Urinary bladder (tissue), 4 donors: ENCODE data around the gene B4GALNT1. TPM values are rescaled to one million over a fixed set of nuclear protein-coding genes. Genes with fewer than 3 reads are reported as not detected.
"Not testable (repeated sequence)": the region's sequence is repeated elsewhere in the genome, so short reads cannot be mapped to it uniquely, and the experiment has no call there.

ENCODE experiments used
- DNase-seq: peaks from one replicate; pipeline ENCODE4 v3.0.0-alpha.2; 2015; ENCODE audit errors: extremely low spot score
- H3K27ac ChIP-seq: one replicate; pipeline ENCODE4 v1.5.1; 2013; ENCODE audit warnings: low read depth, mild to moderate bottlenecking, moderate library complexity
- H3K36me3 ChIP-seq: one replicate; pipeline ENCODE4 v1.6.1; 2013; ENCODE audit warnings: mild to moderate bottlenecking, moderate library complexity; ENCODE audit not compliant: insufficient read depth
- H3K4me1 ChIP-seq: one replicate; pipeline ENCODE4 v1.6.1; 2013; ENCODE audit warnings: mild to moderate bottlenecking, moderate library complexity; ENCODE audit not compliant: insufficient read depth
- H3K4me3 ChIP-seq: one replicate; pipeline ENCODE4 v1.5.1; 2013; ENCODE audit warnings: low read depth, low read length
- WGBS: extraction: QIAGEN DNeasy Blood & Tissue Kit; methylation state at CpG from one replicate; pipeline ENCODE4 v1.1.7; 2013; 5-methylcytosine and 5-hydroxymethylcytosine counted together
- polyA plus RNA-seq: library from polyadenylated mRNA; stranded (reverse); fragments of 200-250 nt; gene quantifications from one replicate; pipeline ENCODE4 v1.2.3, GENCODE V29; 2013
- total RNA-seq: library from RNA; depleted of rRNA; stranded (reverse); fragments of >200 nt; gene quantifications from one replicate; pipeline ENCODE4 v1.2.3, GENCODE V29; 2014
- donor health status: healthy with polysubstance abuse.
- donor health status: healthy.

Gene B4GALNT1
- total RNA-seq, result 3.6 TPM
- polyA plus RNA-seq, result 2.7 TPM

DNA sequence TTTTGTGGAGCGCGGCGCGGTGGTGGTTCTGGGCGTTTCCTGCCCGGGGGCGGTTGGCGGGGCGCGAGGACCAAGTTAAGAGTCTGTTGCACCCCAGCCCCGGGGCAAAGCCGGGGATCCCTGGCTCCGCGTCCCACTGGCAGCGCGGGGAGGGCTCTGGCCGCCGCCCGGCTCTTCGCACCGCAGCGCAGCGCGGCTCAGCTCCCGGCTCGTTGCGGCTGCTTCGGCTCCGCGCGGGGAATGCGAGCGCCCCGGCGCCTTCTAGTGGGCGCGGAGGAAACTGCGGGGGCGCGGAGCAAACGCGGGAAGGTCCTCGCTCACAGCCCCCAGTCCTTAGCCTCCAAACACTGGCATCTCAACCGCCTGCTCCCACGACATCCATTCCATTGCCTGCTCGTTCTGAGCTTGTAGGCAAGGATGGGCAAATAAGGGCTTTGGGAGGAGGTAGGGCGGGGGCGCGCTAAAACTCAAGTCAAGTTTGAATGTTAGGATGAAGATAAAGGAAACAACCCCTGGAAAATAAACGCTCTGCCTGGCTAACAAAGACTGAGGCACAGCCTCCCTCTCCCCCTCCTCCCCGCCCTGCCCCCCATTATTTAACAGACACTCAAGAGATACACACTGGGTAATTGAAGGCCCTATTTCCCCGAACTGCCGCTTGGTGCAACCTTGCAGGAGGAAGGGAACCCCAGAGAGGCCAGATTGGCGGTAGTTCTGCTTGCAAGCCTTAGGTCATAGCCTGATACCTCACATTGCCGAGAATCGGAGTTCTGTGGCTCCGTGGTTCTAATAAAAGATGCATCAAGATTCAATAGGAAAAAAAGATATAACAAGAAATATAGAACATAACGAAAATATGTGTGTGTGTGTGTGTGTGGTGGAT lies at the start of gene B4GALNT1:
Gene B4GALNT1 (minus strand): TSS at position 244 of the 883 bp plus-strand sequence. CDS start 1,069 bp downstream, outside the sequence.
- no peak within 1 kb of the TSS for H3K27ac ChIP-seq
- peaks cover 2% of the 10 kb centered on the region for H3K4me1 ChIP-seq
- H3K4me3 ChIP-seq, result peak within 1 kb of the TSS; percentile 39
- H3K36me3 ChIP-seq, result no peaks in the 10 kb centered on the region
- WGBS, result 2% methylated on average over 58 of the region's 58 CpGs
- no peak for DNase-seq

DNA sequence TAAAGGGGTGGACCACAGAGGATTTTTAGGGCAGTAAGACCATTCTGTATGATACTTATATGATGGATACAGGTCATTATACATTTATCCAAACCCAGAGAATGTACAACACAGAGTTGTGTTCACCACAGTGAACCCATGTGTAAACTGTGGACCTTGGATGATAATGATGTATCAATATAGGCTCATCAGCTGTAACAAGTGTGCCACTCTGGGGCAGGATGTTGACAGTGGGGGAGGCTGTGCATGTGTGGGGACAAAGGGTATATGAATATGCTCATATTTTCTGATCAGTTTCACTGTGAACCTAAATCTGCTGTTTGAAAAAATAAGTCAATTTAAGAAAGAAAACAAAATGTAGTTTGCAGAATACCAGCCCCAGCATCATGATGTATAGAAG lies 46.7 kb upstream of the B4GALNT1 start:
- H3K4me3 ChIP-seq, result no peak overlapping the region
- H3K27ac ChIP-seq, result no peak overlapping the region
- no peaks in the 10 kb centered on the region for H3K4me1 ChIP-seq
- no peak for DNase-seq
- H3K36me3 ChIP-seq, result no peaks in the 10 kb centered on the region

- whole genome bisulfite sequencing, result 88% methylated on average over 9 of the region's 9 CpGs
- H3K27ac ChIP-seq, H3K4me1 ChIP-seq, DNase-seq, H3K36me3 ChIP-seq, H3K4me3 ChIP-seq: not testable (repeated sequence)
Measured at GRCh38 chr12:57677947-57678346, 44.9 kb upstream of the B4GALNT1 start.

GRCh38 chr12:57674691-57675090 lies 41.7 kb upstream of the B4GALNT1 start:
- no peak overlapping the region for H3K27ac ChIP-seq
- no peak for DNase-seq
- H3K36me3 ChIP-seq, result no peaks in the 10 kb centered on the region
- 91% methylated on average over 29 of the region's 29 CpGs for WGBS
- no peaks in the 10 kb centered on the region for H3K4me1 ChIP-seq
- no peak overlapping the region for H3K4me3 ChIP-seq

GRCh38 chr12:57672801-57673200 lies 39.8 kb upstream of the B4GALNT1 start:
- H3K4me3 ChIP-seq, result no peak overlapping the region
- WGBS, result 78% methylated on average over 6 of the region's 6 CpGs
- no peaks in the 10 kb centered on the region for H3K4me1 ChIP-seq
- H3K27ac ChIP-seq, result no peak overlapping the region
- no peaks in the 10 kb centered on the region for H3K36me3 ChIP-seq
- DNase-seq, result no peak

- H3K4me3 ChIP-seq, H3K36me3 ChIP-seq, DNase-seq, H3K4me1 ChIP-seq, H3K27ac ChIP-seq: not testable (repeated sequence)
- WGBS, result 92% methylated on average over 3 of the region's 3 CpGs
Measured at GRCh38 chr12:57671811-57672210, 38.8 kb upstream of the B4GALNT1 start.

DNA sequence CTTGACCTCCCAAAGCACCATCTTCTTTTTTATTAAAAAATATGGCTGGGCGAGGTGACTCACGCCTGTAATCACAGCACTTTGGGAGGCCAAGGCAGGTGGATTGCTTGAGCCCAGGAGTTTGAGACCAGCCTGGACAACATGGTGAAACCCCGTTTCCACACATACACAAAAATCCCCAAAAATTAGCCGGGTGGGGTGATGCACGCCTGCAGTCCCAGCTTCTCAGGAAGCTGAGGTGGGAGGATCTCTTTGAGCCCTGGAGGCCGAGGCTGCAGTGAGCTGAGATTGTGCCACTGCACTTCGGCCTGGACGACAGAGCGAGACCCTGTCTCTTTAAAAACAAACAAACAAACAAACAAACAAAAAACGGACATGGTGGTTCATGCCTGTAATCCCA lies 36.7 kb upstream of the B4GALNT1 start:
- DNase-seq, H3K4me3 ChIP-seq, H3K4me1 ChIP-seq, H3K27ac ChIP-seq, H3K36me3 ChIP-seq: not testable (repeated sequence)
- WGBS, result 86% methylated on average over 10 of the region's 10 CpGs

DNA sequence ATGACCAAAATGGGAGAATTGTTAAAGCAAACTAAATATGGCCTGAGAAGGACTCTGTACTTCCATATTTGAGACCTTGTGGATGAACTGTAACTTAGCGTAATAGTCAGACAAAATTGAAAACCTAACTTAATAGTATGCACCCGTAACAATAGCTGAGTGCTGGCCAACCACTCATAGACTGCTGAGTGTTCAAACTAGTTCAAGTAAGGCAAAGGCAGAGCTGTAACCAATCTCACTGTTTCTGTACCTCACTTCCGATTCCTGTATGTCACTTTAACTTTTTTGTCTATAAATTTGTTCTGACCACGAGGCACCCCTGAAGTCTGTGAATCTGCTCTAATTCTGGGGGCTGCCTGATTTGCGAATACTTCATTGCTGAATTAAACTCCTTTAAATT lies 33.9 kb upstream of the B4GALNT1 start:
- DNase-seq, result no peak
- no peaks in the 10 kb centered on the region for H3K4me1 ChIP-seq
- H3K4me3 ChIP-seq, result no peak overlapping the region
- 82% methylated on average over 5 of the region's 5 CpGs for WGBS
- H3K27ac ChIP-seq, result no peak overlapping the region
- no peaks in the 10 kb centered on the region for H3K36me3 ChIP-seq

GRCh38 chr12:57665066-57665820 lies 32.2 kb upstream of the B4GALNT1 start:
- H3K36me3 ChIP-seq, H3K4me3 ChIP-seq, DNase-seq, H3K4me1 ChIP-seq, H3K27ac ChIP-seq: not testable (repeated sequence)
- 88% methylated on average over 34 of the region's 34 CpGs for WGBS

- no peak for DNase-seq
- no peaks in the 10 kb centered on the region for H3K4me1 ChIP-seq
- no peak overlapping the region for H3K4me3 ChIP-seq
- WGBS, result 87% methylated on average over 4 of the region's 4 CpGs
- no peaks in the 10 kb centered on the region for H3K36me3 ChIP-seq
- no peak overlapping the region for H3K27ac ChIP-seq
Measured at GRCh38 chr12:57661376-57661775, 28.4 kb upstream of the B4GALNT1 start.

- no peak for DNase-seq
- H3K27ac ChIP-seq, result no peak overlapping the region
- H3K36me3 ChIP-seq, result no peaks in the 10 kb centered on the region
- no peaks in the 10 kb centered on the region for H3K4me1 ChIP-seq
- WGBS, result 32% methylated on average over 3 of the region's 3 CpGs
- H3K4me3 ChIP-seq, result no peak overlapping the region
Measured at GRCh38 chr12:57658890-57659289, 25.9 kb upstream of the B4GALNT1 start.

- H3K36me3 ChIP-seq, result no peaks in the 10 kb centered on the region
- H3K27ac ChIP-seq, result no peak overlapping the region
- H3K4me3 ChIP-seq, result no peak overlapping the region
- H3K4me1 ChIP-seq, result no peaks in the 10 kb centered on the region
- no peak for DNase-seq
- WGBS, result 55% methylated on average over 3 of the region's 3 CpGs
Measured at GRCh38 chr12:57657744-57658143, 24.7 kb upstream of the B4GALNT1 start.

GRCh38 chr12:57656408-57656807 lies 23.4 kb upstream of the B4GALNT1 start:
- not testable (repeated sequence) for DNase-seq, H3K4me1 ChIP-seq, H3K36me3 ChIP-seq, H3K4me3 ChIP-seq, H3K27ac ChIP-seq
- WGBS, result 77% methylated on average over 4 of the region's 4 CpGs
